ENCODE results near the gene PSAP.

Gene PSAP

DNA sequence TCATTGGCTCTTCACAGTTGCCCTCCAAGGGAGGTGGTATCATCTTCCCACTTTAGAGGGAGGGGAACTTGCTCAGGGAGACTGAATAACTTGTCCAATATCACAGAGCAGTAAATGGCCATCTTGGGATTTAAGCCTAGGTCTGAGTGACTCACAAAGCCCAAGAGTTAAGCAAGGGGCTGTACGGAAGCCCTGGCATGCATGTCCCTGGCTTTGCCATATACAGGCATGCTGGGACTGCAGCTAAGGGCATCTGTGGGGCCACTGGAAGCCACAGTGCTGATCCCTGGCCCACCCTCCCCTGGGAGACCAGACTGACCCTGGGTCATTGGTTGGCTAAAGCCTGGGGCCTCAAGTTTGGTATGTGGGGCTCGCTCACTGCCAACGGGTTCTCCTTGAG is 80.8 kb downstream of the PSAP start:
- H3K4me3 ChIP-seq (ENCODE audit: low read depth, low read length), result no peak overlapping the region

- H3K4me3 ChIP-seq (ENCODE audit: low read depth, low read length), result no peak overlapping the region
Measured at GRCh38 chr10:71769279-71769823, 81.7 kb downstream of the PSAP start.

GRCh38 chr10:71767420-71768035 is 83.5 kb downstream of the PSAP start:
- no peak overlapping the region for H3K4me3 ChIP-seq (ENCODE audit: low read depth, low read length)

DNA sequence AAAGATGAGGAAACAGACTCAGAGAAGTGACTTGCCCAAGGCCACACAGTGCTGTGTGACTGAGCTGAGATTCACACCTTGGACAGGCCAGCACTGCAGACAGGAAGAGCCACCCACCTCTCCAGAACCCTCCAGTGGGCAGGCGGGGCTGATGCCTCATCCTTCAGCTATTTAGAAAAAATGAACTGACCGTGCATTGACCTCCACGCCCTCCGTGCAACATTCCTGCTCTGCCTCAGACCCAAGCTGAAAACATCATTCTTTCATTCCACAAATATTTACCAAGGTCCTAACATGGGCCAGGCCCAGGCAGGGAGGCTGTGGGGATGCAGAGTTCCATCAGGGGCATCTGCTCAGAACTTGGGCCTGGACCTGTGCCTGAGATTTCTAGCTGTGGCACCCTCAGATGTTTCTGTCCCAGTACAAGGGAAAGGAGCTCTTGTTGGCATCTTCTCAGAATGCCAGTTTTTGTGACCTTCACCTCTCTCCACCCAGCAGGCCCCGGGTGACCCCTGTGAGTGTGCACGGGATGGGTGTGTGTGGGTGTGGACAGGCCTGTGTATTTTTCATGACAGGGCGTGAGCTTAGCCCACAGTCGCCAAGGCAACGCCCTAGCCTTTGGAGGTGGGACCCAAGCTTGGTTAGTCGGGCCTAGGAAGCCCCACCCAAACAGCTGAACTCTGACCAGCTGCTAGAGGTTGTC is 84.2 kb downstream of the PSAP start:
- H3K4me3 ChIP-seq (ENCODE audit: low read depth, low read length), result no peak overlapping the region

All from iPS-11a (cell line).